Mucosa of descending colon (tissue), 3 donors: ENCODE measurements around the gene DPYSL4. TPM values are rescaled to one million over a fixed set of nuclear protein-coding genes. Genes with fewer than 3 reads are reported as not detected.

ENCODE experiments used
- ATAC-seq: fragments of 200-7000 bp; cut with Tn5 transposase; one replicate; pipeline ENCODE4 v1.9.1; 2020; ENCODE audit warnings: mild to moderate bottlenecking, moderate library complexity
- DNase-seq, 3 donors: peaks; one replicate each; pipeline ENCODE4 v3.0.0-alpha.2; 2020
- H3K36me3 ChIP-seq: fragments of 200-600 bp; one replicate; pipeline ENCODE4 v1.8.0; 2021; ENCODE audit warnings: low read depth, mild to moderate bottlenecking
- H3K4me1 ChIP-seq: fragments of 200-600 bp; one replicate; pipeline ENCODE4 v1.8.0; 2021; ENCODE audit warnings: low read depth, mild to moderate bottlenecking
- H3K4me3 ChIP-seq: fragments of 200-600 bp; one replicate; pipeline ENCODE4 v1.8.0; 2021; ENCODE audit warnings: mild to moderate bottlenecking
- H3K9me3 ChIP-seq: fragments of 200-600 bp; one replicate; pipeline ENCODE4 v1.8.0; 2021; ENCODE audit warnings: mild to moderate bottlenecking
- intact Hi-C, 2 donors: fragments of 100-400 bp; cut with DNase I in 1 of 2; cut with micrococcal nuclease in 1 of 2; formaldehyde crosslinking; loops; one replicate each; pipeline versions ENCODE4 v1.11.0 to v1.11.1; 2022; cut with DNase I, micrococcal nuclease
- total RNA-seq, 3 donors: library from RNA; stranded (reverse); fragmentation: NEBNext Ultra II Directional in 2 of 3; extraction: Animal tissue kit (Norgen Biotek cat#: 25700) in 2 of 3; gene quantifications; one replicate each; pipeline versions ENCODE4 v1.2.1 to v1.2.4, GENCODE V29; 2021 to 2023
- TF ChIP-seq, protein P1 (sequence below): fragments of 200-600 bp; IDR thresholded peaks from one replicate; pipeline ENCODE4 v1.8.0; 2022; ENCODE audit warnings: antibody characterized with exemption, mild to moderate bottlenecking
- donor health status: DM: no; HTN: no; CAD: no; lungs with moderate emphysema.
- donor health status: DM: no; HTN: no; CAD: no.
- donor health status: DM: no; HTN: yes; CAD: no.

DPYSL4 gene
- total RNA-seq, 3 donors from 2014 or later: 0.46 to 1.3 (median 0.55) TPM

DNA sequence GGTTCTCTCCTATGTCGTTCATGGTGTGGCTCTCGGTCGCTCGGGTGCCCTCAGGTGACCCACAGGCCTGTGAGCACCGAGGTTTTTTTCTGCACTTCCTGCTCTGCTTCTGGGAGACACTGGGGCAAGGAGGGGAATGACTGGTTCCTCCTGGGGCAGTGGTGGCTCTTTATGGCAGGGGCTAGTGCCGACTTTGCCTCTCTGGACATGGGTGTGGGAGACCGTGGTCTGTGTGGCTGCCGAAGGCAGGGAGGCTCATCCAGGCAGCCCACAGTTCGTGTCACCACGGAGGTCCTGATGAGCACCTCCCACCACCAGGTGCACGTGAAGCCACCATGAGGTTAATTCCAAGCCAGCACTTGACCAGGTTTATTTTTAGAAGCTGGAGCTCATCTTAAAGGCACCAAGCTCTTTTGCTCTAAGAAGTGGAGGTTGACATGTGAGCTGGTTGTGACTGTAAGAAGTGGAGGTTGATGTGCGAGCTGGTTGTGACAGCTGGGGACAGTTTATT, 24.7 kb upstream of the DPYSL4 start:
- ATAC-seq (no peak), DNase-seq (peak; percentile 29 to 42 (median 40))
- Histone ChIP-seq H3K4me1 (peaks cover 8% of the 10 kb centered on the region), H3K36me3 (no peaks in the 10 kb centered on the region), H3K9me3 (no peaks in the 10 kb centered on the region), H3K4me3 (no peak overlapping the region)
- intact Hi-C loops: no loop called here
- TF ChIP-seq, protein P1, sequence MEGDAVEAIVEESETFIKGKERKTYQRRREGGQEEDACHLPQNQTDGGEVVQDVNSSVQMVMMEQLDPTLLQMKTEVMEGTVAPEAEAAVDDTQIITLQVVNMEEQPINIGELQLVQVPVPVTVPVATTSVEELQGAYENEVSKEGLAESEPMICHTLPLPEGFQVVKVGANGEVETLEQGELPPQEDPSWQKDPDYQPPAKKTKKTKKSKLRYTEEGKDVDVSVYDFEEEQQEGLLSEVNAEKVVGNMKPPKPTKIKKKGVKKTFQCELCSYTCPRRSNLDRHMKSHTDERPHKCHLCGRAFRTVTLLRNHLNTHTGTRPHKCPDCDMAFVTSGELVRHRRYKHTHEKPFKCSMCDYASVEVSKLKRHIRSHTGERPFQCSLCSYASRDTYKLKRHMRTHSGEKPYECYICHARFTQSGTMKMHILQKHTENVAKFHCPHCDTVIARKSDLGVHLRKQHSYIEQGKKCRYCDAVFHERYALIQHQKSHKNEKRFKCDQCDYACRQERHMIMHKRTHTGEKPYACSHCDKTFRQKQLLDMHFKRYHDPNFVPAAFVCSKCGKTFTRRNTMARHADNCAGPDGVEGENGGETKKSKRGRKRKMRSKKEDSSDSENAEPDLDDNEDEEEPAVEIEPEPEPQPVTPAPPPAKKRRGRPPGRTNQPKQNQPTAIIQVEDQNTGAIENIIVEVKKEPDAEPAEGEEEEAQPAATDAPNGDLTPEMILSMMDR: no peak

DNA sequence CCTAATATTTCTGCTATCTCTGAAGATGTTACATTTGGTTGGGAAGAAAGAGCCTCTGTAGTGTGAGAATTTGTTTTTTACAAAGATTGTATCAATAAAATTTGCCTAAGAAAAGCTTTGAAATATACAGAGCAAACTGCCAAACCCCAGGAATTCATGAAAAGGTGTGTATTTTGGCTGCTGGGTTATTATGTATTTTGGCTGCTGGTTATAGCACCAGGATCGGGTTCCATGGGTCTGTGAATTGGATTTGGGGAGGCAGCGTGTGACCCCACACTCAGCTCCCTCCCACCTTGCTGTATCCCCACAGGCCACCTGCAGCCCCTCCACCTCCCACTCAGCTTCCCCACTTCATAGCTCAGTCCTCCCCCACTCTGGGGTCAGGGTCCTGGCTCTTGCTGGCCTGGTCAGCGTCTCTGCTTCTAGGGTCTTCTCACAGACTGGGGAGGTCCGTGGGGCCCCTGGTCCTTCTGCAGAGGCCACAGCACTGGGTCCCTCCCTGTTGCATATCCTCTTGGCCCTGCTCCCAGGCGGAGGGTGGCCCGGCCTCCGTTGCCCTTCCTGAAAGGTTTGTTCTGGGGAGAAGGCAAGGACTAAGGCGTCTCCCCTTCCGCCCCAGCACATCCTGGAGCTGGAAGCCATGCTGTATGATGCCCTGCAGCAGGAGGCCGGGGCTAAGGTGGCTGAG, 24.0 kb upstream of the DPYSL4 start:
- TF ChIP-seq, protein P1: no peak
- intact Hi-C loops: no loop called here
- no peak overlapping the region for H3K4me3 ChIP-seq
- H3K36me3 ChIP-seq: no peaks in the 10 kb centered on the region
- H3K9me3 ChIP-seq: no peaks in the 10 kb centered on the region
- peaks cover 8% of the 10 kb centered on the region for H3K4me1 ChIP-seq
- DNase-seq: peak; percentile 66 to 75 (median 72)
- peak; percentile 74 for ATAC-seq

DNA sequence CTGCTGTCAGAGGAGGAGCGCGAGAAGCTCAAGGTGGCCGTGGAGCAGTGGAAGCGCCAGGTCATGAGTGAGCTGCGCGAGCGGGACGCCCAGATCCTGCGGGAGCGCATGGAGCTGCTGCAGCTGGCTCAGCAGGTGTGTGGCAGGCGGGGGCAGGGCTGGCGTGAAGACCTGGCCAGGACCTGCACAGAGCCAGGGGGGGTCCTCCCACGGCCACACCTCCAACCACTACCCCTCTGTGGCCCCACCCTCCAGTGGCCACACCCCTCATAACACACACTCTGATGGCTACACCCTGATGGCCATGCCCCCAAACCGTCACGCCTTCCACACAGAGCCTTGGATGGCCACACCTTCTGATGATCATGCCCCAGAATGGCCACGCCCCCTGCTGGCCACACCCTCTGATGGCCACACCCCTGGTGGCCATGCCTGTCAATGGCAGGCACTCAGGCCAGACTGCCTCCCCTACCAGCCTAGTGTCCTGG, 23.4 kb upstream of the DPYSL4 start:
- Histone ChIP-seq H3K4me3 (no peak overlapping the region), H3K9me3 (no peaks in the 10 kb centered on the region), H3K4me1 (peaks cover 8% of the 10 kb centered on the region), H3K36me3 (no peaks in the 10 kb centered on the region)
- TF ChIP-seq, protein P1: no peak
- intact Hi-C loops: no loop called here
- peak; percentile 77 to 82 (median 81) for DNase-seq
- peak; percentile 93 for ATAC-seq

DNA sequence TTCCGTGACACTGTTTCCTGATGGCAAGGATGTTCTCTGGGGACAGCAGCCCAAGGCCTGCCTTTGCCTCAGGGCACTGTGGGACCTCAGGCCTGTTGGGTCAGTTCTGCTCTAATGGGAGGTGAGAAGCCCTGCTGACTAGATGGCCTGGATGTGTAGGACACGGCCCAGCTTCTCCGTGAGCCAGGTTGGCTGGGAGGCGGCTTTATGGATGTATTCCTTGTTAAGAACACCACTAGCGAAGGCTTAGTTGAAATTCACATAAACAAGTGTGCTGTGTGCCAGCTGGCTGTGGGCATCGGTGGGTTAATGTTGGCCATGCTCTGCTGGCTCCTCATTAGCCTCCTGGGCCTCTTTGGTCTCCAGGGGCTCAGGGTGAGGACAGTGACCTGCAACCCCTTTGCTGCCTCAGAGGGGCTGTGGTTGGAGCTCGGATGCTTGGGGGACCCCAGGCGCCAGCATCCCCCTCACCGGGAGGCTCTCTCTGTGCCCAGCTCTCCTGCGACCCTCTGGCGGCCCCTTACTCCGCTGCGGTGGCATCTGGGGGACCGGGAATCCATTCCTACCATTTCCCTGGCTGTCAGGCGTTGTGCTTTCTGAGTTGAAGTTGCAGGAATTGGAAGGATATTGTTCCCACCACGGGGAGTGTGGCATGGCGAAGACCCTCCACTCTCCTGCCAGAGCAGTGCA, 22.8 kb upstream of the DPYSL4 start:
- intact Hi-C loops: no loop called here

DNA sequence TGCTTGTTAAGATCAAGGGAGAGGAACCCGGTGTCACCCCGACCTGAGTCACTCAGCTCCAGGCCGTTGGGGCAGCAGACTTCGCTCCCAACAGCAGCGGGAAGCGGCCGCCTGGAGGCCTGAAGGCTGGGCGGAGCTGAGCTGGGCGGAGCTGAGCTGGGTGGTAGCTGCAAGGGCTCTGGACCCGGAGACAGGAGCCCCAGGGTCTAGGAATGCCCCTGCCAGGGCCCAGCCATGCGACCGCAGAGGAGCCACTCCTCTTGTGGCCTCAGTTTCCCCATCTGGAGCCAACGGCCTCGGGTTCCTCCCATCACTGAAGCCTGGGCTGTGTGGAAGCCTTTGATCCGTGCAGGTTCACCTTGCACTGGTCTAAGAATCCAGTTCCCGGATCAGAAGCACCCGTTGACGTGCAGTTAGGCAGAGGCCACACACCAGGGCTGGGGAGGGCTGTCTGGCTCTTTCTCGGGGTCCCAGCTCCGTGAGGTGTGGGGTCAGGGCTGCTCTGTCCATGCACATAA, 21.9 kb upstream of the DPYSL4 start:
- H3K36me3 ChIP-seq: no peaks in the 10 kb centered on the region
- H3K4me1 ChIP-seq: peaks cover 8% of the 10 kb centered on the region
- ATAC-seq: peak; percentile 69
- H3K9me3 ChIP-seq: no peaks in the 10 kb centered on the region
- TF ChIP-seq, protein P1: no peak
- DNase-seq: peak; percentile 61 to 76 (median 71)
- intact Hi-C loops: no loop called here
- H3K4me3 ChIP-seq: no peak overlapping the region

More for the DNA sequence above, 22.8 kb upstream of the DPYSL4 start:
- Histone ChIP-seq H3K9me3 (no peaks in the 10 kb centered on the region), H3K36me3 (no peaks in the 10 kb centered on the region), H3K4me3 (no peak overlapping the region), H3K4me1 (peaks cover 8% of the 10 kb centered on the region)
- no peak for ATAC-seq
- DNase-seq: peak in 1 of 3 donors; percentile 39
- TF ChIP-seq, protein P1: no peak
